B cell (primary cell): ENCODE results near the gene AGTRAP. TPM values are rescaled to one million over a fixed set of nuclear protein-coding genes. Genes with fewer than 3 reads are reported as not detected.

ENCODE experiments used
- ATAC-seq: fragments of 200-7000 bp; cut with Tn5 transposase; one replicate; pipeline ENCODE4 v1.10.0; 2021; ENCODE audit warnings: low read depth, mild to moderate bottlenecking, moderate number of reproducible peaks, moderate library complexity
- CTCF ChIA-PET: fragments of 350-600 bp; sonication (Branson Sonifier 250); formaldehyde crosslinking; loops from one replicate; lab custom pipeline; 2021; ENCODE audit warnings: antibody characterized with exemption, inconsistent platforms; lab: Charles Lee
- POLR2A ChIA-PET: fragments of 350-600 bp; sonication (Branson Sonifier 250); formaldehyde crosslinking; loops from one replicate; lab custom pipeline; 2021; ENCODE audit warnings: antibody characterized with exemption; lab: Charles Lee
- DNase-seq: peaks from one replicate; pipeline ENCODE4 v3.0.0; 2013
- H2AFZ ChIP-seq: 2 replicates; pipeline ENCODE4 v1.6.1; 2012; ENCODE audit warnings: mild to moderate bottlenecking, low read depth, low read length; ENCODE audit not compliant: insufficient read depth, poor library complexity, severe bottlenecking
- H3K27ac ChIP-seq, 2 donors: 1 replicate in 1 of 2; 2 replicates in 1 of 2; pipeline ENCODE4 v1.5.1; 2012 to 2013; ENCODE audit warnings: low read length in 2 of 2, mild to moderate bottlenecking in 2 of 2, moderate library complexity in 1 of 2
- H3K27me3 ChIP-seq, 4 experiments: fragments of 200-600 bp in 1 of 4; sonication (generic) in 1 of 4; replicated peaks in 1 of 4; 1 replicate in 2 of 4; 2 replicates in 2 of 4; pipeline versions ENCODE4 v1.6.1 to v1.7.0; 2013 to 2016; ENCODE audit warnings: low read length in 3 of 4, mild to moderate bottlenecking in 2 of 4, mixed read lengths in 1 of 4, moderate library complexity in 1 of 4; ENCODE audit not compliant: insufficient read depth in 4 of 4, control insufficient read depth in 3 of 4; ENCODE audit errors: control extremely low read depth in 1 of 4
- H3K36me3 ChIP-seq, 2 experiments: replicated peaks in 1 of 2; 1 replicate in 1 of 2; 2 replicates in 1 of 2; pipeline versions ENCODE4 v1.6.1 to v1.7.1; 2013; ENCODE audit warnings: low read length in 1 of 2; ENCODE audit not compliant: insufficient read depth in 2 of 2, control insufficient read depth in 1 of 2; ENCODE audit errors: control extremely low read depth in 1 of 2, extremely low read depth in 1 of 2
- H3K4me1 ChIP-seq, 2 donors: fragments of 200-600 bp in 1 of 2; sonication (generic) in 1 of 2; 1 replicate in 1 of 2; 2 replicates in 1 of 2; pipeline versions ENCODE4 v1.5.1 to v1.6.1; 2013 to 2017; ENCODE audit warnings: low read length in 2 of 2; ENCODE audit not compliant: control insufficient read depth in 2 of 2, insufficient read depth in 2 of 2
- H3K4me2 ChIP-seq: replicated peaks from 2 replicates; pipeline ENCODE3; 2012; ENCODE audit warnings: mild to moderate bottlenecking, low read depth, low read length; ENCODE audit not compliant: poor library complexity, severe bottlenecking
- H3K4me3 ChIP-seq, 5 experiments: fragments of 200-600 bp in 1 of 5; sonication (generic) in 1 of 5; 1 replicate in 3 of 5; 2 replicates in 2 of 5; pipeline versions ENCODE4 v1.5.1 to v1.7.0; 2011 to 2016; ENCODE audit warnings: low read length in 4 of 5, mild to moderate bottlenecking in 4 of 5, low read depth in 2 of 5, control low read depth in 1 of 5, moderate library complexity in 1 of 5; ENCODE audit not compliant: insufficient read depth in 1 of 5; ENCODE audit errors: control extremely low read depth in 1 of 5, extremely low read depth in 1 of 5
- H3K79me2 ChIP-seq: fragments of 200-600 bp; sonication (generic); one replicate; pipeline ENCODE4 v1.6.0; 2016; ENCODE audit warnings: low read length; ENCODE audit not compliant: control insufficient read depth, insufficient read depth
- H3K9ac ChIP-seq: fragments of 200-600 bp; sonication (generic); 2 replicates; pipeline ENCODE4 v1.6.1; 2017; ENCODE audit warnings: mild to moderate bottlenecking, low read length, moderate library complexity
- H3K9me3 ChIP-seq, 3 donors: one replicate each; pipeline versions ENCODE4 v1.6.1 to v1.7.1; 2013; ENCODE audit warnings: low read length in 2 of 3; ENCODE audit not compliant: control insufficient read depth in 2 of 3, insufficient read depth in 1 of 3; ENCODE audit errors: control extremely low read depth in 1 of 3
- H4K20me1 ChIP-seq: 2 replicates; pipeline ENCODE4 v1.6.0; 2012; ENCODE audit warnings: mild to moderate bottlenecking, low read length; ENCODE audit not compliant: insufficient read depth, control insufficient read depth, poor library complexity, severe bottlenecking
- H3K27ac Mint-ChIP-seq: one replicate; pipeline ENCODE4 v1.8.0; 2021; ENCODE audit warnings: mixed read lengths
- H3K27me3 Mint-ChIP-seq: one replicate; pipeline ENCODE4 v1.8.0; 2021; ENCODE audit warnings: mixed read lengths
- H3K4me1 Mint-ChIP-seq: one replicate; pipeline ENCODE4 v1.8.0; 2021; ENCODE audit warnings: mixed read lengths
- H3K4me3 Mint-ChIP-seq: one replicate; pipeline ENCODE4 v1.8.0; 2021; ENCODE audit warnings: mixed read lengths
- H3K9me3 Mint-ChIP-seq: one replicate; pipeline ENCODE4 v1.8.0; 2022; ENCODE audit warnings: mixed read lengths; ENCODE audit not compliant: insufficient read depth
- CTCF ChIP-seq: fragments of 200-600 bp; IDR thresholded peaks from one replicate; pipeline ENCODE4 v1.8.0; 2022; ENCODE audit warnings: antibody characterized with exemption, mild to moderate bottlenecking
- EZH2 ChIP-seq: IDR thresholded peaks from 2 replicates; pipeline ENCODE4 v1.6.1; 2012; ENCODE audit warnings: borderline replicate concordance, low read depth, mild to moderate bottlenecking, moderate library complexity, low read length; ENCODE audit not compliant: insufficient read depth, poor library complexity, severe bottlenecking
- WGBS: methylation state at CpG from one replicate; pipeline ENCODE4 v1.1.5; 2013; ENCODE audit warnings: missing lambda C conversion rate; ENCODE audit not compliant: insufficient coverage; 5-methylcytosine and 5-hydroxymethylcytosine counted together
- intact Hi-C: fragments of 100-400 bp; cut with micrococcal nuclease; formaldehyde crosslinking; loops from one replicate; pipeline ENCODE4 v1.10.0; 2022
- polyA plus RNA-seq: library from polyadenylated mRNA; depleted of rRNA; stranded (reverse); fragments of >200 nt; gene quantifications from 2 replicates; pipeline ENCODE4 v1.2.3, GENCODE V29; 2012
- total RNA-seq, 2 donors: library from RNA; stranded (reverse); fragments of 120-200 nt in 1 of 2; gene quantifications; 1 replicate in 1 of 2; 2 replicates in 1 of 2; pipeline versions ENCODE4 v1.2.3 to v1.2.4, GENCODE V29; 2013 to 2022

AGTRAP gene
- total and polyA plus RNA-seq, 2 donors (not counting 1 experiment from before 2014, with no cell fraction given), result 18.3 to 44.9 TPM

- ATAC-seq (peak; percentile 14), DNase-seq (no peak)
- Histone ChIP-seq H2AFZ (peak within 1 kb of the TSS; percentile 54), H3K9ac (peak within 1 kb of the TSS; percentile 42), H3K4me2 (peak within 1 kb of the TSS; percentile 77), H3K36me3 (no peaks in the 10 kb centered on the region), H3K79me2 (no peaks in the 10 kb centered on the region), H3K9me3 (no peaks in the 10 kb centered on the region), H4K20me1 (no peaks in the 10 kb centered on the region), H3K4me3 (peak within 1 kb of the TSS in 4 of 5 experiments; percentile 8 to 46 (median 28)), H3K27ac (no peak within 1 kb of the TSS), H3K4me1 (peaks cover 24 to 26% of the 10 kb centered on the region in 2 donors), H3K27me3 (peaks cover 0 to 48% (median 21%) of the 10 kb centered on the region in 4 experiments)
- intact Hi-C loops, result no loop called here
- peak within 1 kb of the TSS; percentile 32 for H3K27ac Mint-ChIP-seq
- POLR2A ChIA-PET, result no interaction called here
- TF ChIP-seq EZH2, result peak; percentile 12
- no peak for TF ChIP-seq CTCF
- CTCF ChIA-PET, result interaction anchor here (2.1 kb wide), 1 partner anchor 28 kb away, joined by 6 read pairs; no protein-coding TSS in a partner anchor
- H3K9me3 Mint-ChIP-seq, result no peaks in the 10 kb centered on the region
- WGBS, result under 1% methylated on average over 61 of the region's 78 CpGs
- peak within 1 kb of the TSS; percentile 76 for H3K4me3 Mint-ChIP-seq
- peaks cover 52% of the 10 kb centered on the region for H3K27me3 Mint-ChIP-seq
- H3K4me1 Mint-ChIP-seq, result peaks cover 24% of the 10 kb centered on the region
Observed at GRCh38 chr1:11691302-11691914, 44.5 kb upstream of the AGTRAP start, which contains the start of gene DRAXIN. DRAXIN (plus strand) TSS chr1:11691710; CDS start chr1:11706259, 14,549 bp downstream.
